WTC11 (cell line): ENCODE results near the gene ZP4. TPM values are rescaled to one million over a fixed set of nuclear protein-coding genes. Genes with fewer than 3 reads are reported as not detected.

Experiments
- ATAC-seq: fragments of 200-7000 bp; cut with Tn5 transposase; 2 replicates; pipeline ENCODE4 v1.10.0; 2021; ENCODE audit warnings: mild to moderate bottlenecking, moderate library complexity
- CTCF ChIA-PET: fragments of 300-600 bp; sonication (Branson Sonifier 250); formaldehyde crosslinking; loops from one replicate; lab custom pipeline; 2021; ENCODE audit warnings: antibody characterized with exemption; lab: Charles Lee
- POLR2A ChIA-PET: fragments of 350-600 bp; sonication (Branson Sonifier 250); formaldehyde crosslinking; loops from one replicate; lab custom pipeline; 2021; ENCODE audit warnings: antibody characterized with exemption; lab: Charles Lee
- DNase-seq: peaks from one replicate; pipeline ENCODE4 v3.0.0; 2021; ENCODE audit warnings: low spot score
- H3K27ac Mint-ChIP-seq: 2 replicates; pipeline ENCODE4 v1.8.0; 2021; ENCODE audit warnings: mixed read lengths
- H3K27me3 Mint-ChIP-seq: 2 replicates; pipeline ENCODE4 v1.8.0; 2021; ENCODE audit warnings: low read depth, mild to moderate bottlenecking, moderate library complexity, mixed read lengths
- H3K36me3 Mint-ChIP-seq: 2 replicates; pipeline ENCODE4 v1.8.0; 2021; ENCODE audit warnings: mixed read lengths
- H3K4me1 Mint-ChIP-seq: 2 replicates; pipeline ENCODE4 v1.8.0; 2022; ENCODE audit warnings: mixed read lengths
- H3K4me3 Mint-ChIP-seq: 2 replicates; pipeline ENCODE4 v1.8.0; 2021; ENCODE audit warnings: mild to moderate bottlenecking, moderate library complexity, mixed read lengths
- H3K9me3 Mint-ChIP-seq: 2 replicates; pipeline ENCODE4 v1.8.0; 2021; ENCODE audit warnings: mixed read lengths
- ATF1 ChIP-seq: sonication (generic); formaldehyde crosslinking; IDR thresholded peaks from 2 replicates; pipeline ENCODE4 v1.8.1; 2023; ENCODE audit warnings: mild to moderate bottlenecking, moderate library complexity, missing genetic modification reagents
- CBFB ChIP-seq: sonication (generic); formaldehyde crosslinking; IDR thresholded peaks from 2 replicates; pipeline ENCODE4 v1.8.1; 2022; ENCODE audit warnings: mild to moderate bottlenecking, low read depth, missing genetic modification reagents
- CTCF ChIP-seq: fragments of 200-600 bp; IDR thresholded peaks from 2 replicates; pipeline ENCODE4 v1.8.0; 2022; ENCODE audit warnings: antibody characterized with exemption
- ELF4 ChIP-seq: sonication (generic); formaldehyde crosslinking; IDR thresholded peaks from 2 replicates; pipeline ENCODE4 v1.8.1; 2022; ENCODE audit warnings: low read depth, mild to moderate bottlenecking, moderate library complexity, missing genetic modification reagents
- FOXK1 ChIP-seq: sonication (generic); formaldehyde crosslinking; IDR thresholded peaks from 2 replicates; pipeline ENCODE4 v1.8.0; 2022; ENCODE audit warnings: mild to moderate bottlenecking, moderate library complexity, missing genetic modification reagents
- FOXP4 ChIP-seq: sonication (generic); formaldehyde crosslinking; IDR thresholded peaks from 2 replicates; pipeline ENCODE4 v1.8.0; 2022; ENCODE audit warnings: mild to moderate bottlenecking, missing genetic modification reagents
- IRF2 ChIP-seq: sonication (generic); formaldehyde crosslinking; IDR thresholded peaks from 2 replicates; pipeline ENCODE4 v1.8.0; 2022; ENCODE audit warnings: low read depth, missing genetic modification reagents, borderline replicate concordance
- NFYB ChIP-seq: sonication (generic); formaldehyde crosslinking; conservative IDR thresholded peaks from 2 replicates; pipeline ENCODE4 v1.8.0; 2022; ENCODE audit warnings: low read depth, missing genetic modification reagents
- NR3C1 ChIP-seq: sonication (generic); formaldehyde crosslinking; conservative IDR thresholded peaks from 2 replicates; pipeline ENCODE4 v1.8.1; 2023; ENCODE audit warnings: low read depth, mild to moderate bottlenecking, missing genetic modification reagents
- SMAD3 ChIP-seq: sonication (generic); formaldehyde crosslinking; IDR thresholded peaks from 2 replicates; pipeline ENCODE4 v1.8.0; 2022; ENCODE audit warnings: missing genetic modification reagents, mild to moderate bottlenecking, borderline replicate concordance
- SOX15 ChIP-seq: fragments of 250-450 bp; sonication (Bioruptor Pico); IDR thresholded peaks from 2 replicates; pipeline ENCODE4 v1.9.0; 2021; ENCODE audit warnings: mild to moderate bottlenecking
- TEAD1 ChIP-seq: sonication (generic); formaldehyde crosslinking; IDR thresholded peaks from 2 replicates; pipeline ENCODE4 v1.8.0; 2022; ENCODE audit warnings: mild to moderate bottlenecking, missing genetic modification reagents
- USF1 ChIP-seq: sonication (generic); formaldehyde crosslinking; IDR thresholded peaks from 2 replicates; pipeline ENCODE4 v1.8.0; 2022; ENCODE audit warnings: mild to moderate bottlenecking, missing genetic modification reagents
- ZBTB21 ChIP-seq: sonication (generic); formaldehyde crosslinking; IDR thresholded peaks from 2 replicates; pipeline ENCODE4 v1.8.1; 2023; ENCODE audit warnings: mild to moderate bottlenecking, missing genetic modification reagents, borderline replicate concordance
- ZBTB43 ChIP-seq: sonication (generic); formaldehyde crosslinking; IDR thresholded peaks from 2 replicates; pipeline ENCODE4 v1.8.1; 2023; ENCODE audit warnings: mild to moderate bottlenecking, missing genetic modification reagents
- ZNF138 ChIP-seq: sonication (generic); formaldehyde crosslinking; conservative IDR thresholded peaks from 2 replicates; pipeline ENCODE4 v1.8.1; 2022; ENCODE audit warnings: mild to moderate bottlenecking, moderate library complexity, missing genetic modification reagents
- ZNF232 ChIP-seq: sonication (generic); formaldehyde crosslinking; IDR thresholded peaks from 2 replicates; pipeline ENCODE4 v1.8.0; 2022; ENCODE audit warnings: mild to moderate bottlenecking, missing genetic modification reagents
- ZNF263 ChIP-seq: sonication (generic); formaldehyde crosslinking; IDR thresholded peaks from 2 replicates; pipeline ENCODE4 v1.8.1; 2022; ENCODE audit warnings: low read depth, mild to moderate bottlenecking, moderate library complexity, missing genetic modification reagents
- total RNA-seq: library from RNA; stranded (reverse); gene quantifications from 3 replicates; pipeline ENCODE4 v1.2.3, GENCODE V29; 2021
- TF ChIP-seq, protein P1 (sequence below): sonication (generic); formaldehyde crosslinking; IDR thresholded peaks from 2 replicates; pipeline ENCODE4 v1.8.1; 2023; ENCODE audit warnings: mild to moderate bottlenecking, missing genetic modification reagents, moderate library complexity
- TF ChIP-seq, protein P2 (sequence below): fragments of 250-450 bp; sonication (Bioruptor Pico); IDR thresholded peaks from 2 replicates; pipeline ENCODE4 v1.9.0; 2021; ENCODE audit warnings: mild to moderate bottlenecking

ZP4 gene
- total RNA-seq, 1 experiment from 2014 or later: not detected

GRCh38 chr1:237864338-237865244 lies 26.1 kb downstream of the ZP4 start (continued):
- 0 out of 2 replicates have a peak, but pooled peaks have one; percentile 35 for TF ChIP-seq FOXP4 (CRISPR knock-in tag)
- peak; percentile 75; the same call in 1 of the 2 replicates for TF ChIP-seq FOXK1 (CRISPR knock-in tag)
- TF ChIP-seq, all 79 proteins: peak for 26

GRCh38 chr1:237863234-237863633 lies 27.5 kb downstream of the ZP4 start:
- CTCF ChIA-PET: interaction anchor here (0.9 to 5.2 kb wide), 11 partner anchors 10 to 617 kb away, joined by 4 to 77 read pairs (median 6); no protein-coding TSS in a partner anchor
- Mint-ChIP-seq H3K9me3 (no peaks in the 10 kb centered on the region), H3K27me3 (peaks cover 14% of the 10 kb centered on the region), H3K27ac (no peak overlapping the region), H3K4me3 (no peak overlapping the region), H3K36me3 (no peaks in the 10 kb centered on the region; the same call in 1 of the 2 replicates), H3K4me1 (peaks cover 34% of the 10 kb centered on the region)
- no peak for ATAC-seq
- DNase-seq: no peak
- TF ChIP-seq ZNF232 (CRISPR knock-in tag) (no peak), NFYB (no peak), SMAD3 (CRISPR knock-in tag) (no peak), USF1 (no peak), CTCF (no peak), CBFB (CRISPR knock-in tag) (no peak), ELF4 (no peak), IRF2 (CRISPR knock-in tag) (no peak), TEAD1 (CRISPR knock-in tag) (no peak), ZBTB43 (no peak), ZNF263 (CRISPR knock-in tag) (no peak), ZBTB21 (CRISPR knock-in tag) (no peak), SOX15 (CRISPR knock-in tag) (no peak), ATF1 (CRISPR knock-in tag) (no peak), NR3C1 (CRISPR knock-in tag) (no peak), ZNF138 (no peak)
- TF ChIP-seq, protein P1, sequence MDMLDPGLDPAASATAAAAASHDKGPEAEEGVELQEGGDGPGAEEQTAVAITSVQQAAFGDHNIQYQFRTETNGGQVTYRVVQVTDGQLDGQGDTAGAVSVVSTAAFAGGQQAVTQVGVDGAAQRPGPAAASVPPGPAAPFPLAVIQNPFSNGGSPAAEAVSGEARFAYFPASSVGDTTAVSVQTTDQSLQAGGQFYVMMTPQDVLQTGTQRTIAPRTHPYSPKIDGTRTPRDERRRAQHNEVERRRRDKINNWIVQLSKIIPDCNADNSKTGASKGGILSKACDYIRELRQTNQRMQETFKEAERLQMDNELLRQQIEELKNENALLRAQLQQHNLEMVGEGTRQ (CRISPR knock-in tag): no peak
- TF ChIP-seq, protein P2, sequence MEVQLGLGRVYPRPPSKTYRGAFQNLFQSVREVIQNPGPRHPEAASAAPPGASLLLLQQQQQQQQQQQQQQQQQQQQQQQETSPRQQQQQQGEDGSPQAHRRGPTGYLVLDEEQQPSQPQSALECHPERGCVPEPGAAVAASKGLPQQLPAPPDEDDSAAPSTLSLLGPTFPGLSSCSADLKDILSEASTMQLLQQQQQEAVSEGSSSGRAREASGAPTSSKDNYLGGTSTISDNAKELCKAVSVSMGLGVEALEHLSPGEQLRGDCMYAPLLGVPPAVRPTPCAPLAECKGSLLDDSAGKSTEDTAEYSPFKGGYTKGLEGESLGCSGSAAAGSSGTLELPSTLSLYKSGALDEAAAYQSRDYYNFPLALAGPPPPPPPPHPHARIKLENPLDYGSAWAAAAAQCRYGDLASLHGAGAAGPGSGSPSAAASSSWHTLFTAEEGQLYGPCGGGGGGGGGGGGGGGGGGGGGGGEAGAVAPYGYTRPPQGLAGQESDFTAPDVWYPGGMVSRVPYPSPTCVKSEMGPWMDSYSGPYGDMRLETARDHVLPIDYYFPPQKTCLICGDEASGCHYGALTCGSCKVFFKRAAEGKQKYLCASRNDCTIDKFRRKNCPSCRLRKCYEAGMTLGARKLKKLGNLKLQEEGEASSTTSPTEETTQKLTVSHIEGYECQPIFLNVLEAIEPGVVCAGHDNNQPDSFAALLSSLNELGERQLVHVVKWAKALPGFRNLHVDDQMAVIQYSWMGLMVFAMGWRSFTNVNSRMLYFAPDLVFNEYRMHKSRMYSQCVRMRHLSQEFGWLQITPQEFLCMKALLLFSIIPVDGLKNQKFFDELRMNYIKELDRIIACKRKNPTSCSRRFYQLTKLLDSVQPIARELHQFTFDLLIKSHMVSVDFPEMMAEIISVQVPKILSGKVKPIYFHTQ (CRISPR knock-in tag): no peak
- POLR2A ChIA-PET: no interaction called here
